BLaER1 (cell line): ENCODE results near the gene SERP2.

Experiments used
- H3K27ac ChIP-seq: shearing (Covaris generic); formaldehyde crosslinking; 2 replicates; pipeline ENCODE4 v1.8.1; 2022
- H3K27me3 ChIP-seq: shearing (Covaris generic); formaldehyde crosslinking; 2 replicates; pipeline ENCODE4 v1.8.1; 2022
- H3K36me3 ChIP-seq: shearing (Covaris generic); formaldehyde crosslinking; 2 replicates; pipeline ENCODE4 v1.8.1; 2022
- H3K4me1 ChIP-seq: shearing (Covaris generic); formaldehyde crosslinking; 2 replicates; pipeline ENCODE4 v1.8.1; 2022
- H3K4me2 ChIP-seq: shearing (Covaris generic); formaldehyde crosslinking; 2 replicates; pipeline ENCODE4 v1.8.1; 2022
- H3K4me3 ChIP-seq: shearing (Covaris generic); formaldehyde crosslinking; 2 replicates; pipeline ENCODE4 v1.8.1; 2022
- H3K9ac ChIP-seq: shearing (Covaris generic); formaldehyde crosslinking; 2 replicates; pipeline ENCODE4 v1.8.1; 2022
- H3K9me3 ChIP-seq: shearing (Covaris generic); formaldehyde crosslinking; 2 replicates; pipeline ENCODE4 v1.8.1; 2022
- H4K20me1 ChIP-seq: shearing (Covaris generic); formaldehyde crosslinking; 2 replicates; pipeline ENCODE4 v1.8.1; 2022
- Cebpa-rat ChIP-seq: shearing (Covaris generic); IDR thresholded peaks from 2 replicates; pipeline ENCODE4 v1.8.1; 2022

SERP2 gene

DNA sequence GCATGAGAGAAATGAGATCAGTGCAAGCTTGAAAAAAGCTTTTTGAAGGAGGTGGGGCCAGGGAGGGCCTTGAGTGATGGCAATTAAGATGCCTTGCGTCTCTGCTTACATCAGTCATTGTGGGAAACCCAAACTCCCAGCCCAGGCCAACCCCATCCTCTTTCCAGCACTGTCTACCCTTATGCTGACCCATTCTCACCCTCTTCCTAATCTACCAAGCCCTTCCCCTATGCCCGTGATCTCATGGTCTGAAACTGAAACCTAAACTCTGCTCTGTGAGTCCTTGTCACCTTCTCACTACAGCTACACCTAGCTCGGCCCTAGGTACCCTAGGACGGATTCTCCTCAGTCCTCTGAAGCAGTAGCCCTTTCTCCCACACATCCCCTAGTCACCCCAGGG is 36.0 kb upstream of the SERP2 start:
- Histone ChIP-seq H3K27ac (no peak overlapping the region), H3K9me3 (no peaks in the 10 kb centered on the region; the same call in 1 of the 2 replicates), H3K4me1 (peaks cover 12% of the 10 kb centered on the region), H4K20me1 (no peaks in the 10 kb centered on the region), H3K36me3 (no peaks in the 10 kb centered on the region), H3K27me3 (no peaks in the 10 kb centered on the region), H3K4me3 (no peak overlapping the region), H3K4me2 (no peak overlapping the region), H3K9ac (no peak overlapping the region)
- no peak for TF ChIP-seq Cebpa-rat

DNA sequence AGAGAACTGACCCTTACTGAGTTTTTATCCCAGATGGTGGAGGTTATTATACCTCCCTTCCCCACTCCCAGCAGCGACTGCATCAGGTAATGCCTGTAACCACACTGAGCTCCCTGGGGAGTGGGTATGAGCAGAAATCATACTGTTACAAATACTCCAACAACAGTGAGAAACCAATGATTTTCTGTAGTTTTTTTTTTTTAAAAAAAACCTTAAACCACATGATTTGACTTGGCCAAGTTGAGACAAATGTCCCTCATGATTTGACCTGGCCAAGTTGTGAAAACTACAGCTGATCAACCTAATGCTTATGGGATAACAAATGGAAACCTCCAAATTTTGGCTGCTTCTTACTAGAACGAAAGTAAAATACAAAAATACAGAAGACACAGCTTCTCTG is 33.1 kb upstream of the SERP2 start:
- H3K4me1 ChIP-seq = peaks cover 10% of the 10 kb centered on the region
- H3K9me3 ChIP-seq = no peaks in the 10 kb centered on the region; the same call in 1 of the 2 replicates
- H3K27me3 ChIP-seq = no peaks in the 10 kb centered on the region
- no peak overlapping the region for H3K4me3 ChIP-seq
- no peaks in the 10 kb centered on the region for H3K36me3 ChIP-seq
- no peaks in the 10 kb centered on the region for H4K20me1 ChIP-seq
- H3K4me2 ChIP-seq = peak overlapping the region; percentile 20; the same call in 1 of the 2 replicates
- TF ChIP-seq Cebpa-rat = no peak
- no peak overlapping the region for H3K9ac ChIP-seq
- no peak overlapping the region for H3K27ac ChIP-seq

DNA sequence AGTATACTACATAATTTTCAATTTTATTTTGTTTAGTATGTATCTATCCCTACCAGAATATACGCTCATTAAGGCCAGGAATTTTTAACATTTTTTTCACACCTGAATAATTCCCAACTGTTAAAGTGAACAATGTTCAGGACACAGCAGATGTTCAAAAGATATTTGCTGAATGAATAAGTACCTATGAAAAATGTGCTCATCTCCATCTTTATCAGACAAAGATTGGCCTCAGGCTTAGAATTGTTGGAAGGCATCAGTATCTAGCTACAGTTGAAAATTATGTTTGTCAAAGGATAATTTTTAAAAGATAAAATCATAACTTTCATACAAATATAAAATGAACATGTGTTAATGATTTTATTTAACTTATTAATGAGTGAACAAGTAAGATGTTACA is 30.9 kb upstream of the SERP2 start:
- Histone ChIP-seq H3K4me1 (peaks cover 10% of the 10 kb centered on the region), H3K9me3 (no peaks in the 10 kb centered on the region; the same call in 1 of the 2 replicates), H3K27ac (no peak overlapping the region), H3K9ac (no peak overlapping the region), H3K4me2 (no peak overlapping the region), H3K36me3 (no peaks in the 10 kb centered on the region), H3K27me3 (no peaks in the 10 kb centered on the region), H4K20me1 (no peaks in the 10 kb centered on the region), H3K4me3 (no peak overlapping the region)
- TF ChIP-seq Cebpa-rat = no peak

DNA sequence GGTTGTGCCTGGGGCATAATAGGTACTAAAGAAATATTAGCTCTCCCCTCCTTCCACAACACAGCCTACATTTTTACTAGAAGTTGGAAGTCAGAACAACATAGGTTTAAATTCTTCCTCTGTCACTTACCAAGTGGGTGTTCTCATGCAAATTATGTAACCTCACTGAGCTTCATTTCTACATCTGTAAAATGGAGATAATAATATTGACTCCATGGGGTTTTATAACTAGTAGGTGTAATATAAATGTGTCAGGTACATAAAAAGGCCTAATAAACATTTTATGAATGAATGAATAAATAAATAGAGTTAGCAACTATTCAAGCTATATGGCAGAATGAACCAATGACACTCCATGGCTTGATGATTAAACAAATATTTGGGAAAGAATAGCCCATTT is 27.1 kb upstream of the SERP2 start:
- no peak overlapping the region for H3K9ac ChIP-seq
- TF ChIP-seq Cebpa-rat = no peak
- H4K20me1 ChIP-seq = no peaks in the 10 kb centered on the region

DNA sequence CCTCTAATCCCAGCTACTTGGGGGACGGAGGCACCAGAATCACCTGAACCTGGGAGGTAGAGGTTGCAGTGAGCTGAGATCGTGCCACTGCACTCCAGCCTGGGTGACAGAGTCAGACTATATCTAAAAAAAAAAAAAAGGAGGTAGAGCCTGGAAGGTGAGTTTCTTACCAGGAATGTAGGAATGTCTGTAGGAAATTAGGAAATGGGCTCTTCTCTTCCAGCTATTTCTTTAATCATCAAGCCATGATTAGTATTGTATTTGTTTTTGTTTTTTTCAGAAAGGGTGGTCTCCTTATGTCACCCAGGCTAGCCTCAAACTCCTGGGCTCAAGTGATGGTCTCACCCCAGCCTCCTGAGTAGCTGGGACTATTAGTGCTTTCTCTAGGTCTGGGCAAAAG is 26.3 kb upstream of the SERP2 start:
- no peak overlapping the region for H3K27ac ChIP-seq
- H3K4me2 ChIP-seq = no peak overlapping the region
- no peak for TF ChIP-seq Cebpa-rat
- H3K4me3 ChIP-seq = no peak overlapping the region
- no peaks in the 10 kb centered on the region for H3K36me3 ChIP-seq
- H3K9ac ChIP-seq = no peak overlapping the region
- H3K27me3 ChIP-seq = no peaks in the 10 kb centered on the region
- H4K20me1 ChIP-seq = no peaks in the 10 kb centered on the region
- no peaks in the 10 kb centered on the region for H3K9me3 ChIP-seq
- peaks cover 7% of the 10 kb centered on the region for H3K4me1 ChIP-seq

More for the DNA sequence above, 27.1 kb upstream of the SERP2 start:
- no peaks in the 10 kb centered on the region; the same call in 1 of the 2 replicates for H3K9me3 ChIP-seq
- H3K27ac ChIP-seq = no peak overlapping the region
- H3K36me3 ChIP-seq = no peaks in the 10 kb centered on the region
- H3K4me3 ChIP-seq = no peak overlapping the region
- no peaks in the 10 kb centered on the region for H3K27me3 ChIP-seq
- no peak overlapping the region for H3K4me2 ChIP-seq
- peaks cover 2% of the 10 kb centered on the region for H3K4me1 ChIP-seq

DNA sequence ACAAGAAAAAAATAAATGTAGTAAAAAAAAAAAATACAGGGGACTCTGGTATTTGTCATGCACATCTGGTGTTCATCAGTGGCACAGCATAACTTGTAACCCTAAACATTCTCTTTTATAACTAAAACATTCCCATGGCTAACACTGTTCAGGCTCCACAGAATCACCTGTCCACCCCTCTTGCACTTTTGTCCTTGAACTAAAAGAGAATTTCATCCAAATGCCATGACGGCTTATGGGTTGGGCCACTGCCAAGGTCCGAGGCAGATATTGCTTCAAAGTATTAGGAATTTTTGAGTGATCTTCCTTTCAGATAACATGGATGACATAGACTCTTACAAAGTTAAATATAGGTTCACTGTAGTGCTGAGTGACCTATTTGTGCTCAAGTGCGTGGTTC is 25.7 kb upstream of the SERP2 start:
- no peaks in the 10 kb centered on the region for H4K20me1 ChIP-seq
- peaks cover 13% of the 10 kb centered on the region for H3K4me1 ChIP-seq
- no peak for TF ChIP-seq Cebpa-rat
- no peaks in the 10 kb centered on the region for H3K36me3 ChIP-seq
- H3K9ac ChIP-seq = no peak overlapping the region
- H3K4me3 ChIP-seq = no peak overlapping the region
- H3K27me3 ChIP-seq = no peaks in the 10 kb centered on the region
- H3K27ac ChIP-seq = no peak overlapping the region
- H3K4me2 ChIP-seq = no peak overlapping the region
- no peaks in the 10 kb centered on the region for H3K9me3 ChIP-seq

DNA sequence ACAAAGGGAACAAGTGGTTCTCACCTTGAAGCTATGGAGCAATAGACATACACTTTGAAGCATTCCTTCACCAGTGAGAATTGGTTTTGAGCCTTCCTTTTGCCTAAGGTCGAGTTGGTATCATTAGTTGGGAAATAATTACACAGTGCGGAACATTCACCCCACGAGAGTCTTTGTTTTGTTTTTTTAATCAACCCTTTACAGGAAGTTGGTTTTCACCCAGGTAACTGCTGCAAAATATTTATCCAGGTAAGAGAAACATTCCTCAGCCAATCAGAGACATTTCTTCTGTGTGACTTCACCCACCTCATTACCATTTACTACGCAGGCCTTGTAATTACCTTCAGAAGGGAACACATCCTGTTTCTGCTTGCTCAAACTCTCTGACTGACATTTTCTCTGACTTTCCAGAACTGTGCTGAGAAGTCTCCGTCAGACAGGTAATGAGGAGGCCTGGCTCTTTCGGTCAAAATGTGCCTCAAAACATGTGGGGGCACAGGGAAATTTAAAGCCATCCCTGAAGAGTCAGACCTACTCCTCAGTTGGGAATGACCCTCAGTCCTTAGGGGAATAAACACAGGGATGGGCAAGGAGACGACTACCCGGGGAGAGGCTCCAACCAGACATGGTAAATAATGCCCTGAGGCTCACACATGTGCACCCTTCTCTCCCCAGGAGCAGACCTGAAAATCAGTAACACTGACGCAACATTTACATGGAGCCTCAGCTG is 22.7 kb upstream of the SERP2 start:
- no peak overlapping the region for H3K9ac ChIP-seq
- H3K27ac ChIP-seq = no peak overlapping the region
- no peaks in the 10 kb centered on the region for H3K36me3 ChIP-seq
- no peaks in the 10 kb centered on the region for H4K20me1 ChIP-seq
- H3K4me3 ChIP-seq = no peak overlapping the region
- H3K4me1 ChIP-seq = peaks cover 13% of the 10 kb centered on the region
- no peaks in the 10 kb centered on the region for H3K27me3 ChIP-seq
- no peak overlapping the region for H3K4me2 ChIP-seq
- no peak for TF ChIP-seq Cebpa-rat
- H3K9me3 ChIP-seq = no peaks in the 10 kb centered on the region

DNA sequence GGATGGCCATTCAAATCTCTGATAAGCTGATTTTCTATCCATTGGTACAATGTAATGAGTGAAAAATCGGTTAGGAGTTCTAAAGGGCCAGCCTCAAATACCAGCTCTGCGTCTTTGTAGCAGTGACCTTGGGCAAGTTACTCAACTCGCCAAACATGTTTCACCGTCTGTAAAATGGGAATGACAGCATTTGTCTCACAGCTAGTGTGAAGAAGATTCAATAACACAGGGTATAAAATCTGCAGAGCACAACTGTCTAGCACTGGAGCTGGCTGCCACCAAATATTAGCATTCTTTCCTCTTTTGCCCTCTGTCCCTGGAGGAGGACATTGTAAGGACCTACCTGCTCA is 22.1 kb upstream of the SERP2 start:
- H3K9ac ChIP-seq = no peak overlapping the region
- H3K4me2 ChIP-seq = no peak overlapping the region

DNA sequence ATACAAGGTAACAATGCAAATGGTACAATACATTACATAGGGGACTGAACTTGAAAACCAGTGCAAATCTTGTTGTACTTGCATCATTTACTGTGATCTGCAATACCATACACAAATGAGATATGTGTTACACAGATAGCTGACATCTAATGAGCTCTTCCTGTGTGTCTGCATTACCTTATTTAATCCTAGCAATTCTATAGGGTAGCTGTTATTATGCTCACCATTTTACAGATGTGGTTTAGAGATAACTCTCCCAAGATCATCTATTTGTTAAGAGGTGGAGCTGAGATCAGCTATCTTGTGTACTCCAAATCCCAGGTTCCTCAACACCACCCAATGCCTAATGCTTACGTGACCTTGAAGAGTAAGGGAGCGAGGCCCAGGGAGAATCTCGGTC is 21.4 kb upstream of the SERP2 start:
- TF ChIP-seq Cebpa-rat = no peak
- Histone ChIP-seq H3K9ac (no peak overlapping the region), H3K27ac (no peak overlapping the region), H3K4me1 (peaks cover 13% of the 10 kb centered on the region), H3K36me3 (no peaks in the 10 kb centered on the region), H3K9me3 (no peaks in the 10 kb centered on the region), H4K20me1 (no peaks in the 10 kb centered on the region), H3K4me3 (no peak overlapping the region), H3K27me3 (no peaks in the 10 kb centered on the region), H3K4me2 (peak overlapping the region; percentile 23; the same call in 1 of the 2 replicates)

More for the DNA sequence above, 22.1 kb upstream of the SERP2 start:
- no peaks in the 10 kb centered on the region for H3K36me3 ChIP-seq
- no peaks in the 10 kb centered on the region for H3K27me3 ChIP-seq
- H3K4me3 ChIP-seq = no peak overlapping the region
- H4K20me1 ChIP-seq = no peaks in the 10 kb centered on the region
- no peak for TF ChIP-seq Cebpa-rat
- H3K4me1 ChIP-seq = peaks cover 13% of the 10 kb centered on the region
- no peaks in the 10 kb centered on the region for H3K9me3 ChIP-seq
- no peak overlapping the region for H3K27ac ChIP-seq

DNA sequence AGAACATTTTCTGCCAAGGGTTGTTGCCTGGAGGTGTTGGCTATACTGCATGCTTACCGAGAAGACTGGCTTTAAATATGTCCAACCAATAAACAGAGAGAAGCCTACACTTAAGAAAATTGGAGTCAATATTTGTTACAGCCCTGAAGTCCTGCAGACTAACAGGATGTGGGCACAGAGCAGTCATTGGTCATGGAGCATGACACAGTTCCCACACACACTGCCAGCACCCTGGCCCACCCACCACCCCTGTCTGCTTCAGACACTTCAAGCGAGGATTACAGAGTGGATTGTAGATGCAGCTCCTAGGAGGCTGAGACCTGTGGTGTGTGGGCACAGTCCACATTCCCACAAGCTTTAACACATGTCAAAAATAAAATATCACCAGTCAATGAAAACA is 21.0 kb upstream of the SERP2 start:
- H3K4me1 ChIP-seq = peaks cover 13% of the 10 kb centered on the region
- no peak for TF ChIP-seq Cebpa-rat
- no peak overlapping the region for H3K9ac ChIP-seq
- no peaks in the 10 kb centered on the region for H3K27me3 ChIP-seq
- no peaks in the 10 kb centered on the region for H4K20me1 ChIP-seq
- H3K9me3 ChIP-seq = no peaks in the 10 kb centered on the region
- peak overlapping the region; percentile 23; the same call in 1 of the 2 replicates for H3K4me2 ChIP-seq
- no peak overlapping the region for H3K4me3 ChIP-seq
- no peak overlapping the region for H3K27ac ChIP-seq
- H3K36me3 ChIP-seq = no peaks in the 10 kb centered on the region

DNA sequence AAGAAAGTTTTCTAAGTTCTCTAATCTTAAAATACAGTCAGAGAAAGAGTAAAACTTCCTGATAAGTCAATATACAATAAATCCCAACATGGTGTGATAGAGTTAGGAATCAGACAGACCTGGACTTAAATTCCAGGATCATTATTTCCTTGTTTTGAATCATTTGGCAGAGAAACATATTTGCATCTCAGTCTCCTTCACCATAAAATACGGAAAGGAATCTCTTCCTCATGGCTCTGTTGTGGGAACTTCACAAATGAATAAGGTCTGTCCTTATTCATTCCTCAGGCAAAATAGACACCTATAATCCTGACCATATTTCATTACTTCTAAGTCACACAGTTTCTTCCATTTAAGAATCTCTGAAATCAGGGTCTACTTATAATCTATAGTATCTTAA is 19.3 kb upstream of the SERP2 start:
- Histone ChIP-seq H3K27ac (no peak overlapping the region), H3K9me3 (no peaks in the 10 kb centered on the region), H3K9ac (no peak overlapping the region), H3K36me3 (no peaks in the 10 kb centered on the region), H3K4me3 (no peak overlapping the region), H3K27me3 (no peaks in the 10 kb centered on the region), H4K20me1 (no peaks in the 10 kb centered on the region), H3K4me2 (no peak overlapping the region), H3K4me1 (peaks cover 19% of the 10 kb centered on the region)
- no peak for TF ChIP-seq Cebpa-rat
